GM18502 (cell line): ENCODE results near the gene TNS4.

ENCODE experiments used
- ATAC-seq: cut with Tn5 transposase; IDR thresholded peaks from one replicate; pipeline ENCODE4 v1.9.1; 2021; ENCODE audit warnings: mild to moderate bottlenecking; ENCODE audit not compliant: unreplicated experiment, poor library complexity

TNS4 gene

GRCh38 chr17:40518401-40519088 lies 17.1 kb upstream of the TNS4 start:
- ATAC-seq = no peak

GRCh38 chr17:40517981-40518380 lies 16.6 kb upstream of the TNS4 start:
- ATAC-seq = no peak

- no peak for ATAC-seq
Observed at GRCh38 chr17:40517286-40517662, 15.9 kb upstream of the TNS4 start.

- no peak for ATAC-seq
Observed at GRCh38 chr17:40516581-40517285, 15.3 kb upstream of the TNS4 start.

- ATAC-seq = no peak
Observed at GRCh38 chr17:40515491-40516041, 14.1 kb upstream of the TNS4 start.

- ATAC-seq = no peak
Observed at GRCh38 chr17:40515011-40515410, 13.6 kb upstream of the TNS4 start.

GRCh38 chr17:40514013-40514875 lies 12.8 kb upstream of the TNS4 start:
- no peak for ATAC-seq

- ATAC-seq = no peak
Observed at GRCh38 chr17:40511667-40512220, 10.3 kb upstream of the TNS4 start.

GRCh38 chr17:40511136-40511535 lies 9.7 kb upstream of the TNS4 start:
- ATAC-seq = no peak

- ATAC-seq = no peak
Observed at GRCh38 chr17:40510328-40510648, 8.9 kb upstream of the TNS4 start.

- no peak for ATAC-seq
Observed at GRCh38 chr17:40509626-40510327, 8.4 kb upstream of the TNS4 start.

GRCh38 chr17:40506786-40507185 lies 5.4 kb upstream of the TNS4 start:
- no peak for ATAC-seq

GRCh38 chr17:40503154-40503553 lies 1.7 kb upstream of the TNS4 start:
- no peak for ATAC-seq

GRCh38 chr17:40502716-40503115 lies 1.3 kb upstream of the TNS4 start:
- ATAC-seq = no peak

- ATAC-seq = no peak
Observed at GRCh38 chr17:40500709-40501108, 714 bp downstream of the TNS4 start.

GRCh38 chr17:40500190-40500589 lies 1.2 kb downstream of the TNS4 start:
- no peak for ATAC-seq

GRCh38 chr17:40499551-40500189 lies 1.8 kb downstream of the TNS4 start:
- no peak for ATAC-seq

- ATAC-seq = no peak
Observed at GRCh38 chr17:40498281-40499084, 2.9 kb downstream of the TNS4 start.

- ATAC-seq = no peak
Observed at GRCh38 chr17:40497695-40498094, 3.7 kb downstream of the TNS4 start.
